NCI-H345 (cell line): ENCODE data around the gene C22orf39.
A peak's percentile ranks its signal among the peaks of the same experiment; 100 is the strongest.

Experiments
- DNase-seq: peaks from one replicate; lab custom pipeline; 2025; lab: John Stamatoyannopoulos, UW

C22orf39 gene, protein sequence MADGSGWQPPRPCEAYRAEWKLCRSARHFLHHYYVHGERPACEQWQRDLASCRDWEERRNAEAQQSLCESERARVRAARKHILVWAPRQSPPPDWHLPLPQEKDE

DNA sequence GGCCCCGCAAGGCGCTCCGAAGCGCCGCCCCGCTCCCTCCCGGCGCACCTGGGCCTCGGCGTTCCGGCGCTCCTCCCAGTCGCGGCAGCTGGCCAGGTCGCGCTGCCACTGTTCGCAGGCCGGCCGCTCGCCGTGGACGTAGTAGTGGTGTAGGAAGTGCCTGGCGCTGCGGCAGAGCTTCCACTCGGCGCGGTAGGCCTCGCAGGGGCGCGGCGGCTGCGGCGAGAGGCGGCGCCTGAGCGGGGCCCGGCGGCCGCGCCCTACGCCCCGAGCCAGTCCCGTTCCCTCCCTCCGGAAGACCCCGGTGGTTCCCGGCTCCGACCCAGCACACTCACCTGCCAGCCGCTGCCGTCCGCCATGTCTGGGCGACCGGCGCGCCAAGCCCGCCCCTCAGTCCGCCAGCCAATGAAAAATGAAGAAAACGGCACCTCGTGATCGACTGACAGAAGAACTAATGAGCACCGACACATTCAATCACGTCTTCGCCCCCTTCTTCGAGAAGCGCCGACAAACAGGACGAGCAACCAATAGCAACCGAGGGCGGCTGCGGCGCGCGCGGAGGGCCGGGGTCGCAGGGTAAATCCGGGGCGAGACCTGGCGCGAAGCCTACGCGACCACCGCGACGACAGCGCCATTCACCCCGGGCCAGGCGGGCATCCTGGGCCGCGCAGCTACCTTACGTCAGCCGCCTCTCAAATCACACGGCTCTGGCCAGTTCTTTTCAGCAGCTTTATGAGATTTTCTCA is at the start of gene C22orf39:
TSS of gene C22orf39 (minus strand) at position 382 of the 746 bp plus-strand sequence. CDS start at position 359, 23 bp downstream.
- peak; percentile 91 for DNase-seq

DNA sequence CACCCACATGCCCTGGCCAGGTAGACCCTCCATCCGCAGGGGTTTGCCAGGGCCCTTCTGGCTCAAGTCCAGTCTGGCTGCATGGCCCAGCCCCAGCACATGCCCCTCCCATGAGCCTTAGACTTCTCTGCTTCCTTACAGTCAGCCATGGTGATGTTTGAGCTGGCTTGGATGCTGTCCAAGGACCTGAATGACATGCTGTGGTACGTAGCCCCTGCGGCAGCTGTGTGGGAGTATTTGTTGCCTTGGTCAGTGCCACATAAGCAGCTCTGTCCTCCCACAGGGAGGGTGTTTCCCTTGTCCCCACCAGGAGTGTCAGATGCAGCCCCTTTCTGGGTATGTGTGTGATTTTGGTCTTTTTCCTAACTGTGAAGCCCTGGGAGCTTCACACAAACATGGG is 49.7 kb upstream of the C22orf39 start:
- no peak for DNase-seq

DNA sequence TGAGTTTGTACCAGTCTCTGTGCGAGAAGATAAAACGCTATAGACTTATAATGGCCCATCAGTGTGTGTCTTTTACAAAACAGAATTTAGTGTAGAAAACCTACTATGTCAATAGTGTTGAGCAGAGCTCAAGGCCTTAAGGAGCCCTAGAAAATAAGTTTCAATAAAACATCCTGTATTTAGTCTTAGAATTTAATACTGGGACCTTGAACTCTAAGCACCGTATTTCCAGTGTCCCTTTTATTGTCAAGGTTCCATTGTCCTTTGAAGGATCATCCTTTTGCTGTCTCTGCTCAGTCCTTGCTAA is 48.8 kb upstream of the C22orf39 start:
- no peak for DNase-seq

DNA sequence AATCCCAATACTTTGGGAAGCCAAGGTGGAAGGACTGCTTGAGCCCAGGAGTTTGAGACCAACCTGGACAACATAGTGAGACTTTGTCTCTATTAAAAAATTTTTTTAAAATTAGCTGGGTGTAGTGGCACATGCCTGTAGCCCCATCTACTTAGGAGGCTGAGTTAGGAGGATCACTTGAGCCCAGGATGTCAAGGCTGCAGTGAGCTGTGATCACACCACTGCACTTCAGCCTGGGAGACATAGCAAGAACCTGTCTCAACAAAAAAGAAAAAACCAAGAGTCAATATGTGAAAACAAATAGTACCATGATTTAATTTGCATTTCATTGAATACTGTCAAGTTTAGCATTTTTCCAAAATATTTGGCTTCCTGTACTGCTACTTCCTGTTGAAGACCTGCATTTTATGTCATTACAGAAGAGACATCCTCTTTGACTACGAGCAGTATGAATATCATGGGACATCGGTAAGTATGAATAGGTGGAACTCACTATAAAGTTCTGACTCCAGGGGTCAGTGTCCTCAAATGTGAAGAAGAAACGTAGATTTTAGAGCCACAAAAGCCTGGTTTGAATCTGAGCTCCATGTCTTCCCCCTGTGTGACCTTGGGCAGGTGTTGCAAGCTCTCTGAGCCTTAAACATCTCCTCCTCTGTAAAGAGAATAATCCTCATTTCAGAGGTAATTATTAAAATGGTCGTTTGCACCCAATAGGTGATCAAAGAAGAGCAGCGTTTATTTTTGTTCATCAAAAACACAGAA is 48.2 kb upstream of the C22orf39 start:
- DNase-seq: no peak

DNA sequence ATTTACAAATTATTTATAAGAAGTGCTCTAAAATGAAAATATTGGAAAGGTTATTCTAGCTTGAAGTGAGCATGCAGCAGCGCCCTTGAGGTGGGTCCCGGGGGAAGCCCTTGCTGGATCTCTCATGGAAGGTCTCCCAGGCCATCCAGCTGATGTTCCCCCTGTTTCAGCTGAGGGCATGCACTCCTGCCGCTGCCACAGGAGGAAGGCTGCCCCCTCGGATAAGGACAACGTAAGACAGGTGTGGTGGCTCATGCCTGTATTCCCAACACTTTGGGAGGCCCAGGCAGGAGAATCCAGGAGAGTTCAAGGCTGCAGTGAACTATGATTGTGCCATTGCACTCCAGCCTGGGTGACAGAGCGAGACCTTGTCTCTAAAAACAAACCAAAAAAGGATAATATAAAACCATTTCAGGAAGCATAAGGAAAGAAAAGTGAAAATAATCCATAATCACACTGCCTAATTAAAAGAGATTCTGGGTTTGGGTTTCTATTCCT is 47.2 kb upstream of the C22orf39 start:
- no peak for DNase-seq

- DNase-seq: no peak
These were observed 46.6 kb upstream of the C22orf39 start for GRCh38 chr22:19494001-19494560.

DNA sequence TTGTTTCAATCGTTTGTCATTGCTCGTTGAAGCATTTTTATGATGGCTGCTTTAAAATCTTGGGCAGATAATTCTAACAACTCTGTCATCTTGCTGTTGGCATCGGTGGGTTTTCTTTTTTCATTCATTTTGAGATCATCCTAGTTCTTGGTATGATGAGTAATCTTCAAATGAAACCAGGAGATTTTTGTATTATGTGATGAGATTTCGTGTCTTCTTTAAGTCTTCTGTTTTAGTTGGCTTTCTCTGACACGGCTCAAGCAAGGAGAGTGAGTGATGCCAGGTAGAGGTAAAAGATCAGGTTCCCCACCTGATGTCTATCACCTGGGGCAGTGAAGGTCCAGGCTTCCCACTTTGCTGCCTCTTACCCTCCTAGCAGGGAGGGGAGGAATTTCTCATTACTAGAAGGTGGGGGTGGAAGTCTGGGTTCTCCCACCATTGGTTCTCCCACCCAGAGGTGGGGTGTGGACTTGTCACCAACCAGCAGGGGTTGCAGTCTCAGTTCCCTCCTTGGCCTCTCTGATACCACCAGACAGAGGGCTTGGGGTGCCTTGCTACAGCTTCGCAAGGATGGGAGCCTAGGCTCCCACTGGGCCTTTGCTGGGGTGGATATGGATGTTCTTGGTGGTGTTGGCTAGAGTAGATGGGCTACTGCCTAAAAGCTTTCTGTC is 45.1 kb upstream of the C22orf39 start:
- DNase-seq: no peak

GRCh38 chr22:19490628-19491230 is 43.2 kb upstream of the C22orf39 start:
- no peak for DNase-seq

- no peak for DNase-seq
These were observed 41.7 kb upstream of the C22orf39 start for GRCh38 chr22:19488884-19489843.

DNA sequence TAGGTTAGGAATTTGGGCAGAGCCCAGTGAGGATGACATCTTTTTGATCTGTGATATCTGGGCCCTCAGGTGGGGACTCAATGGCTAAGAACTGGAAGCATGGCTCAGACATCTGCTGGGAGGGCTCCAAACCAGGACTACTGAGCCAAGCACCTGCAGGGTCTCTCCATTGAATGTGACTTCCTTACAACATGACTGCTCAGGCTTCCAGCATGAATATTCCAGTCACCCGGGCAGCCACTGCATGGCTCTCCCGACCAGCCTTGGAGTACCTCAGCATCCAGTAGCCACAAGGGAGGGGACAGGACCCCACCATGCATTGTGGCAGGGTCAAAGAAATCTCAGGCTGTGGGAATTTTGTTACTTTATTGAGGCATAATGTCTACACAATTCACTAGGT is 40.8 kb upstream of the C22orf39 start:
- DNase-seq: no peak

DNA sequence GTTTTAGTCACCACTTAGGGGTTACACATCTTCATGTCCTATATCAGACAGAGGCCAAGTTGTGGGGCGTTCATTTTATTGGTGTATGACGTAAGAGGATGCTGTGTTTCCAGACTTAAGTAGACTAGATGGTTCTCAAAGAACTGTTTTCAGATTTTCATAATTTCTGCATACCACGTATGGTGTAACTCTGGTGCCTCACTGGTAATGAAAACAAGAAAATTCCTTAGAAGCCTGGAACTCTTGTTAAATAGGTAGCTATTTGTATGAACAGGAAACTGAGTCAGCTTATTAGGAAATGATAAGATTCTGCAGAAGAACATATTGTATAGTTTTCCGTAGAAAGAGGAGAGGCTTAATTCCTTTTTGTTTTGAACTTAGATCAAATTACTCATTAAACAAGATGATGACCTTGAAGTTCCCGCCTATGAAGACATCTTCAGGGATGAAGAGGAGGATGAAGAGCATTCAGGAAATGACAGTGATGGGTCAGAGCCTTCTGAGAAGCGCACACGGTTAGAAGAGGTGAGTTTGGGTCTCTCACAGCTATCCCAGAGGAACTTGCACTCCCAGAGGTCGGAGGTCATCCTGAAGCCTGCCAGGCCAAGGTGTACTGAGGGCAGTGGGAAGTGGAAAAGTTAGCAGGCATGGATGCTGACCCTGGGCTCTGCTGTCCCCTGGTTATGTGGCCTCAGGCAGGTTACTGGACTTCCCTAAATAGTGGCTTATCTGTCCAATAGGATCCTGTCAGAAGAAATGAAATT is 36.2 kb upstream of the C22orf39 start:
- DNase-seq: no peak

DNA sequence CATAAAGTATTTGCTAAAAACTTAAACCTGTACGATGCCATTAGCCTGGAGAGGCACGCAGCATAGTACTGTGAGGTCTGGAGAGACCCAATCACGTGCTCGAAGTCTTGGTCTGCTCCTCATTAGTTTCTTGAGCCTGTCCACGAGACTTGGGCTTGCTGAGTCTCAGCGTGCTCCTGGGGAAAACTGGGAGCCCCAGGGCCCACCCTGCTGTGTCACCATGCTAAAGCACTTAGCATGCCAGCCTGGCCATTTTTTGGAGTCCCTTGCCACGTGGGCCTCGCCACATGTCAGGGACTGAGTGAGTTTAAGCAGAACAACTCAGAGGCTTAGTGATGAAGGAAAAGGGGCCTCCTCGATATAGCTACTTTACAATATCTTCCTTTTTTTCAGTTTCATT is 34.8 kb upstream of the C22orf39 start:
- DNase-seq: no peak

DNA sequence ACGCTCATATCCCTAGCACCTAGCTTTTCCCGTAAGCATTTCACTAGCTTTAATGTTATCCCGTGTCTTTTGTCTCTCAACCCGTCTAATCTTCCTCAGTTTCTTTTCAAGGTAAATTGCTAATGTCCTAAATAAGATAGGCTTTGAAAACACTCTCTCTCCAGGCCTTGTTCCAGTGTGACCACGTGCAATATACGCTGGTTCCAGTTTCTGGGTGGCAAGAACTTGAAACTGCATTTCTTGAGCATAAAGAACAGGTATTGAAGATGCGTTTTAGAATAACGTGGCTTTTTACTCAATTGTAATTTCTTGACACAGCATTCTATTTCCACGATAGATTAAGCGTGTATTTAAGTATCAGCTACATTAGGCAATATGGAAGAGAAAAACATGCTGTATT is 33.3 kb upstream of the C22orf39 start:
- DNase-seq: no peak

DNA sequence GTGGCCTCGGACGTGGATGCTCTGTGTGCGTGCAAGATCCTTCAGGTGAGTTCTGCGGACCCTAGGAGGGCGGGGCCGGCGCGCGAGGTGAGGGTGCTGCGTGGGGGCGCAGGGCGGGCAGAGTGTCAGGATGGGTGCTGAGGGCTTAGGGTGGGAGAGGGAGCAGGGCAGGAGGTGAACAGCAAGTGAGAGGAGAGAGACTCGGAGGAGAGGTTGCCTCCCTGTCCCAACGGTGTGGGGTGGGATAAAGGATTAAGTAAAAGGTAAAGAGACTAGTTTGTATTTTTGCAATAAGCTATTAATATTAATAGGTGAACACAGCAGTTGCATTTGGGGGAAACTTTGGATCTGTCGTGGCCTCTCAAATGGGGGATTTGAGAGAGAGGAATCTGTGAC is 32.7 kb upstream of the C22orf39 start:
- DNase-seq: no peak

GRCh38 chr22:19479355-19480172 is 32.1 kb upstream of the C22orf39 start, which contains the start of gene CDC45:
CDC45 (plus strand) TSS chr22:19479920; CDS start chr22:19479969, 49 bp downstream.
- DNase-seq: peak; percentile 94

- peak; percentile 73 for DNase-seq
These were observed 31.4 kb upstream of the C22orf39 start, which contains the start of gene UFD1 for GRCh38 chr22:19478901-19479354. UFD1 (minus strand) TSS chr22:19479193; CDS start chr22:19479085, 108 bp downstream.

DNA sequence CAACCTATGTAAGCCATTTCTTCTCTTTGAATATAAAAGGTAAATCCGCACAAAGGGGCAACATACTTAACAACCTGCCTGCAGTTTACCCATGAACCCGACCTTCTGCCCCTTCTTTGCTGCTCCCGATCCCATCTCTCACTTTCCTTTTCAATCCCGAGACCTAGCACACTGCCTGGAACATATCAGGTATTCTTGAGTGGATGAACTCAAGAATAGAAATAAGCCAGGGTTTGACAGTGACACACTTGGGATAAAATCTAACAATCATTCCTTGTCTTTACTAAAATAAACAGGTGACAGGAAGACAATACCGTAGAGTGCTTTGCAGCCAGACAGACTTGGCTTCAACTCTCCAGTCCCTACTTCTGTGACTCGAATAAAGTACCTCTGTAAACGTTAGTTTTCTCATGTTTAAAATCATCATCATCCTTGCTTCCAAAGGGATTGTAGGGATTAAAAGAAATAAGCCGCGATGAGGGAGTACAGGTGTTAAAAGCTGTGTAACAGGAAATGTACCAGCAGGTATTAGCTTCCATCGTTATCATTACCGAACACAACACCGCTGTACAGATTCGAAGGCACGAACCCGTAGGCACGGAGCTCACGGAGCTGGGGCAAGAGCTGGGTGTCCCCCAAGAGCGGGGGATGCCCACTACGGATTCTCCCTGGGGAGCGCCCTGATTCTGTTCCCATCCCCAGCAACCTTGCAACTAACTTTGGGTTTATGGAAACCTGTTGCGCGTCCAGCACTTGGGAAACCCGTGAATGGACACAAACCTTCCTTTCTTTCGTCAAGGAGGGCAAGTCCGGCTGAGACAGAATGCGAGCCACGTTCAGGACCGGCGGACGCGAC is 30.8 kb upstream of the C22orf39 start:
- no peak for DNase-seq
